GM12878 (cell line): ENCODE measurements around the gene TP63. TPM values are rescaled to one million over a fixed set of nuclear protein-coding genes. Genes with fewer than 3 reads are reported as not detected.

Source experiments
- ATAC-seq: fragments of 200-7000 bp; cut with Tn5 transposase; 3 replicates; pipeline ENCODE4 v1.9.1; 2020; ENCODE audit warnings: mild to moderate bottlenecking, moderate library complexity
- BruUV-seq: library from RNA; stranded (reverse); fragments of 400-500 nt; replicated peaks from 2 replicates; lab custom pipeline; 2021; lab: Mats Ljungman, UMichigan
- CTCF ChIA-PET: fragments of 300-600 bp; sonication (Branson Sonifier 250); formaldehyde crosslinking; extraction: SDS; loops from one replicate; lab custom pipeline; 2021; ENCODE audit warnings: inconsistent platforms; lab: Yijun Ruan, JAX
- POLR2A ChIA-PET: fragments of 350-600 bp; formaldehyde crosslinking; extraction: SDS; loops from one replicate; lab custom pipeline; 2021; ENCODE audit warnings: inconsistent platforms; lab: Charles Lee
- RAD21 ChIA-PET: fragments of 300-600 bp; sonication (Branson Sonifier 250); formaldehyde crosslinking; loops from one replicate; lab custom pipeline; 2023; ENCODE audit warnings: antibody characterized with exemption; ENCODE audit not compliant: unreplicated experiment; lab: Charles Lee
- SMC1A ChIA-PET: fragments of 300-600 bp; sonication (Branson Sonifier 250); formaldehyde crosslinking; loops from one replicate; lab custom pipeline; 2023; ENCODE audit not compliant: unreplicated experiment, uncharacterized antibody; lab: Charles Lee
- DNase-seq: peaks from one replicate; pipeline ENCODE4 v3.0.0-alpha.2; 2011; ENCODE audit warnings: low read depth, low spot score
- FAIRE-seq: peaks from 3 replicates; lab custom pipeline; 2011; peaks lifted over from hg19 to GRCh38; lab: Jason Lieb, UNC
- H2AFZ ChIP-seq: 2 replicates; pipeline ENCODE4 v1.6.0; 2011; ENCODE audit warnings: low read depth, low read length, control low read depth; ENCODE audit not compliant: control insufficient read depth
- H3K27ac ChIP-seq: 2 replicates; pipeline ENCODE4 v1.5.1; 2011; ENCODE audit warnings: control low read depth; ENCODE audit not compliant: control insufficient read depth, insufficient read depth
- H3K27me3 ChIP-seq, 2 experiments: replicated peaks in 1 of 2; 2 replicates each; pipeline versions ENCODE4 v1.6.0 to v1.6.1; 2011; ENCODE audit warnings: low read length in 1 of 2; ENCODE audit not compliant: control insufficient read depth in 2 of 2, insufficient read depth in 2 of 2
- H3K36me3 ChIP-seq, 2 experiments: 2 replicates each; pipeline ENCODE4 v1.5.1; 2011; ENCODE audit warnings: low read length in 1 of 2; ENCODE audit not compliant: control insufficient read depth in 2 of 2, insufficient read depth in 2 of 2
- H3K4me1 ChIP-seq: 2 replicates; pipeline ENCODE4 v1.6.1; 2011; ENCODE audit warnings: mild to moderate bottlenecking, low read length, moderate library complexity, mixed read lengths; ENCODE audit not compliant: control insufficient read depth, insufficient read depth
- H3K4me2 ChIP-seq: 2 replicates; pipeline ENCODE4 v1.6.0; 2011; ENCODE audit warnings: control low read depth; ENCODE audit not compliant: control insufficient read depth, insufficient read depth
- H3K4me3 ChIP-seq: fragments of 200-600 bp; sonication (generic); 2 replicates; pipeline ENCODE4 v1.5.1; 2016
- H3K79me2 ChIP-seq: 2 replicates; pipeline ENCODE4 v1.6.0; 2011; ENCODE audit warnings: low read length; ENCODE audit not compliant: control insufficient read depth, insufficient read depth
- H3K9ac ChIP-seq: 2 replicates; pipeline ENCODE4 v1.8.0; 2011; ENCODE audit warnings: low read length, control low read depth, mixed read lengths; ENCODE audit not compliant: control insufficient read depth, insufficient read depth
- H3K9me3 ChIP-seq: replicated peaks from 3 replicates; pipeline ENCODE4 v1.5.1; 2011; ENCODE audit warnings: mild to moderate bottlenecking, low read length; ENCODE audit not compliant: control insufficient read depth, insufficient read depth
- H4K20me1 ChIP-seq: 2 replicates; pipeline ENCODE4 v1.6.0; 2011; ENCODE audit not compliant: control insufficient read depth, insufficient read depth
- CBX3 ChIP-seq: fragments of 200-600 bp; sonication (generic); IDR thresholded peaks from 2 replicates; pipeline ENCODE4 v1.6.1; 2016; ENCODE audit warnings: low read depth, borderline replicate concordance
- CBX5 ChIP-seq: sonication (generic); IDR thresholded peaks from 2 replicates; pipeline ENCODE4 v1.6.1; 2016; ENCODE audit warnings: low read depth, moderate library complexity, mild to moderate bottlenecking, inconsistent platforms
- DPF2 ChIP-seq: fragments of 450-650 bp; IDR thresholded peaks from 2 replicates; pipeline ENCODE4 v1.6.1; 2017; ENCODE audit warnings: mild to moderate bottlenecking
- KAT2A ChIP-seq: conservative IDR thresholded peaks from 2 replicates; pipeline ENCODE4 v1.6.1; 2011; ENCODE audit warnings: low read depth, low read length; ENCODE audit not compliant: control insufficient read depth
- NFXL1 ChIP-seq: fragments of 450-650 bp; IDR thresholded peaks from 2 replicates; pipeline ENCODE4 v1.6.1; 2017; ENCODE audit warnings: antibody characterized with exemption, mild to moderate bottlenecking, borderline replicate concordance
- PAX5 ChIP-seq: IDR thresholded peaks from 2 replicates; pipeline ENCODE4 v1.6.1; 2011; ENCODE audit warnings: low read depth, low read length, borderline replicate concordance
- PML ChIP-seq: IDR thresholded peaks from 2 replicates; pipeline ENCODE4 v1.6.1; 2012; ENCODE audit warnings: low read length, inconsistent platforms
- POLR2AphosphoS2 ChIP-seq: IDR thresholded peaks from 2 replicates; pipeline ENCODE4 v1.6.1; 2011; ENCODE audit warnings: low read depth, mild to moderate bottlenecking, low read length, improper control_type of control experiment, moderate library complexity
- RFX5 ChIP-seq: IDR thresholded peaks from 2 replicates; pipeline ENCODE4 v1.6.1; 2011; ENCODE audit warnings: low read depth, low read length, improper control_type of control experiment
- ZNF207 ChIP-seq: fragments of 450-650 bp; IDR thresholded peaks from 2 replicates; pipeline ENCODE4 v1.6.1; 2014; ENCODE audit warnings: antibody characterized with exemption, mild to moderate bottlenecking, borderline replicate concordance
- ZSCAN29 ChIP-seq: fragments of 450-650 bp; IDR thresholded peaks from 2 replicates; pipeline ENCODE4 v1.6.1; 2017; ENCODE audit warnings: mild to moderate bottlenecking, moderate library complexity
- WGBS: methylation state at CpG from one replicate; pipeline ENCODE4 v1.1.6; 2016; ENCODE audit warnings: low lambda C conversion rate; ENCODE audit not compliant: insufficient replicate concordance, insufficient coverage; ENCODE audit errors: missing lambda C conversion rate; 5-methylcytosine and 5-hydroxymethylcytosine counted together
- in situ Hi-C: fragments of 300-500 bp; cut with MboI; formaldehyde crosslinking; loops from 9 replicates; pipeline ENCODE4 v1.14.3; 2018; ENCODE audit warnings: mixed read lengths
- intact Hi-C: fragments of 100-400 bp; cut with micrococcal nuclease; formaldehyde crosslinking; loops from one replicate; pipeline ENCODE4 v1.14.2; 2022; ENCODE audit not compliant: unreplicated experiment
- polyA plus RNA-seq, 11 experiments: library from polyadenylated mRNA; depleted of rRNA in 4 of 11; unstranded in 6 of 11; stranded (reverse) in 5 of 11; fragments of >200 nt; fragmentation: Nextera tagmentation in 4 of 11; fragmentation: Illumina TruSeq in 1 of 11; extraction: Ambion mirVana in 4 of 11; extraction: Trizol in 1 of 11; gene quantifications; 1 replicate in 1 of 11; 2 replicates in 10 of 11; pipeline versions ENCODE4 v1.2.1 to v1.2.3, GENCODE V29; 2011 to 2016; ENCODE audit warnings: inconsistent platforms in 2 of 11, missing spikeins in 2 of 11, low read depth in 1 of 11
- total RNA-seq, 4 experiments: library from RNA; depleted of rRNA in 3 of 4; stranded (reverse); fragments of >200 nt in 3 of 4; fragmentation: Illumina TruSeq in 1 of 4; extraction: Trizol in 1 of 4; gene quantifications; 2 replicates each; pipeline versions ENCODE4 v1.2.1 to v1.2.3, GENCODE V29; 2013 to 2021
- TF ChIP-seq, protein P1 (sequence below): IDR thresholded peaks from 2 replicates; pipeline ENCODE4 v1.6.1; 2012; ENCODE audit warnings: low read depth, low read length, improper control_type of control experiment
- TF ChIP-seq, protein P2 (sequence below): IDR thresholded peaks from 2 replicates; pipeline ENCODE4 v1.6.1; 2011; ENCODE audit warnings: low read depth, mild to moderate bottlenecking, low read length, moderate library complexity, borderline replicate concordance; ENCODE audit errors: extremely low read depth
- TF ChIP-seq, protein P3 (sequence below): IDR thresholded peaks from 2 replicates; pipeline ENCODE4 v1.6.1; 2011; ENCODE audit warnings: mild to moderate bottlenecking, low read depth, low read length, moderate library complexity; ENCODE audit not compliant: insufficient replicate concordance

TP63 gene
- total and polyA plus RNA-seq, 10 of the 15 experiments (the other 5 are each of a cell fraction or from before 2014, with no cell fraction given), result 1.4 to 10.8 (median 6.2) TPM

DNA sequence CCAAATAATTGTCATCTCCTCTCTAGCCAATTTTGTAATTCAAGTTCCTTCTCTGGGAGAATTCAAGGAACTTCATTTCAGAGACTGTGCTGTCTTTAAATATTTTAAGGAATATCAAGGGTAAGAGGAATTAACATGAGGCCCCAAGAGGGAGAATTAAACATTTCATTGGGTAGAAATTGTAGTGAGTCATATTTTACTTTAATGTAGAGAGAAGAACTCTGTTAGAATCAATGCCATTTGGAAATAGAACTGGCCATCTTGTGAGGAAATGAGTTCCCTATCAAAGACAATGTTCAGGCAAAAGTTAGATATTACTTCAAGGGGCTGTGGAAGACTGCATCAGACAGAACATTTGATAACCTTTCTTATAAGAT, 43.5 kb upstream of the TP63 start:
- TF ChIP-seq KAT2A (no peak), PML (no peak)
- ChIA-PET CTCF (interaction anchor here (0.6 to 2.8 kb wide), 10 partner anchors 14 to 360 kb away, joined by 3 to 10 read pairs (median 4); no protein-coding TSS in a partner anchor), RAD21 (interaction anchor here (0.6 to 2.4 kb wide), 10 partner anchors 20 to 315 kb away, joined by 3 to 10 read pairs (median 3); partner anchors contain the start of gene TP63), SMC1A (interaction anchor here (0.6 to 7.5 kb wide), 21 partner anchors 9 to 1788 kb away, joined by 3 to 58 read pairs (median 5); partner anchors contain the start of gene TP63), POLR2A (interaction anchor here (0.9 to 1.0 kb wide), 2 partner anchors 14 to 33 kb away, joined by 3 read pairs; no protein-coding TSS in a partner anchor)
- no peaks in the 10 kb centered on the region for H4K20me1 ChIP-seq
- in situ Hi-C loops, result no loop called here
- no peaks in the 10 kb centered on the region for H3K79me2 ChIP-seq
- ATAC-seq (no peak), DNase-seq (no peak), FAIRE-seq (no peak)
- H3K4me3 ChIP-seq, result 0 out of 2 replicates have a peak overlapping the region, but pooled peaks have one; percentile 1
- H3K36me3 ChIP-seq, result no peaks in the 10 kb centered on the region
- no peak overlapping the region for H3K9ac ChIP-seq
- intact Hi-C loops, result loop anchor here (5.0 kb wide), 2 partner anchors 45 to 85 kb away; partner anchors contain the start of gene TP63
- H3K27ac ChIP-seq, result peak overlapping the region; percentile 48; the same call in 1 of the 2 replicates
- peaks cover 18% of the 10 kb centered on the region for H3K4me1 ChIP-seq
- H3K4me2 ChIP-seq, result peak overlapping the region; percentile 36
- no peak overlapping the region for H2AFZ ChIP-seq
- H3K27me3 ChIP-seq, result no peaks in the 10 kb centered on the region
- no peaks in the 10 kb centered on the region; the same call in 1 of the 3 replicates for H3K9me3 ChIP-seq
- BruUV-seq, result no TSS peak

DNA sequence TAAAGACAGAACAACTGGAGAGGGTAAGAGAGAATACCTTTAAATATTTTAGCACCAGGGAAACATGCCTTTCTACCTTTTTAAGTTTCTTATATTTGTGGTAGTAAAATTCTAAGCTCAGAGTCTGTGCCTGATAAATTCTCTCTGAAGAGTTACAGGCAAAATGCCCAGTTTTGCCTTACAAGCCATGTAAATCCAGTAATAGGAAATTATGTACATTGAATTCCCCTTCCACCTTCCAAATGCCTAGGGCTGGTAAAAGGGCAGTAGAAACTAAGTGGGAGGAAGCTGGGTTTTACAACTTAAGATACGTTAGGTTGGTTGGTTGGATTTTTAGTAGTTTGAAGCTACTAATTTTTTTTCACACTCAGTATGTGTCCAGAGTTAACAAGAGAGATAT, 43.1 kb upstream of the TP63 start:
- BruUV-seq, result no TSS peak
- no peaks in the 10 kb centered on the region for H4K20me1 ChIP-seq
- FAIRE-seq, result no peak
- no peak overlapping the region for H3K4me2 ChIP-seq
- ChIA-PET CTCF (interaction anchor here (0.6 to 2.3 kb wide), 6 partner anchors 13 to 360 kb away, joined by 3 to 10 read pairs (median 4); no protein-coding TSS in a partner anchor), POLR2A (interaction anchor here (0.6 to 1.0 kb wide), 3 partner anchors 15 to 513 kb away, joined by 3 to 8 read pairs (median 3); no protein-coding TSS in a partner anchor), SMC1A (interaction anchor here (0.9 to 7.5 kb wide), 18 partner anchors 10 to 315 kb away, joined by 3 to 58 read pairs (median 5); partner anchors contain the start of gene TP63), RAD21 (interaction anchor here (0.7 to 2.4 kb wide), 7 partner anchors 21 to 360 kb away, joined by 3 to 7 read pairs (median 4); no protein-coding TSS in a partner anchor)
- 0 out of 2 replicates have a peak overlapping the region, but pooled peaks have one; percentile 26 for H3K27ac ChIP-seq
- H3K9ac ChIP-seq, result no peak overlapping the region
- H2AFZ ChIP-seq, result no peak overlapping the region
- intact Hi-C loops (loop anchor here (5.0 kb wide), 2 partner anchors 44 to 84 kb away; partner anchors contain the start of gene TP63), in situ Hi-C loops (no loop called here)
- no peaks in the 10 kb centered on the region for H3K36me3 ChIP-seq
- H3K4me1 ChIP-seq, result peaks cover 18% of the 10 kb centered on the region
- DNase-seq, result no peak
- WGBS, result 64% methylated on average over 1 of the region's 1 CpG
- no peak overlapping the region for H3K4me3 ChIP-seq
- no peaks in the 10 kb centered on the region for H3K27me3 ChIP-seq
- no peaks in the 10 kb centered on the region for H3K79me2 ChIP-seq
- ATAC-seq, result no peak
- no peaks in the 10 kb centered on the region; the same call in 1 of the 3 replicates for H3K9me3 ChIP-seq
- TF ChIP-seq DPF2 (no peak), CBX5 (no peak), NFXL1 (no peak), ZNF207 (no peak), RFX5 (no peak), CBX3 (no peak), POLR2AphosphoS2 (no peak), PAX5 (no peak), ZSCAN29 (no peak)
- TF ChIP-seq, protein P1, sequence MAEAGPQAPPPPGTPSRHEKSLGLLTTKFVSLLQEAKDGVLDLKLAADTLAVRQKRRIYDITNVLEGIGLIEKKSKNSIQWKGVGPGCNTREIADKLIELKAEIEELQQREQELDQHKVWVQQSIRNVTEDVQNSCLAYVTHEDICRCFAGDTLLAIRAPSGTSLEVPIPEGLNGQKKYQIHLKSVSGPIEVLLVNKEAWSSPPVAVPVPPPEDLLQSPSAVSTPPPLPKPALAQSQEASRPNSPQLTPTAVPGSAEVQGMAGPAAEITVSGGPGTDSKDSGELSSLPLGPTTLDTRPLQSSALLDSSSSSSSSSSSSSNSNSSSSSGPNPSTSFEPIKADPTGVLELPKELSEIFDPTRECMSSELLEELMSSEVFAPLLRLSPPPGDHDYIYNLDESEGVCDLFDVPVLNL, result no peak
- TF ChIP-seq, protein P2, sequence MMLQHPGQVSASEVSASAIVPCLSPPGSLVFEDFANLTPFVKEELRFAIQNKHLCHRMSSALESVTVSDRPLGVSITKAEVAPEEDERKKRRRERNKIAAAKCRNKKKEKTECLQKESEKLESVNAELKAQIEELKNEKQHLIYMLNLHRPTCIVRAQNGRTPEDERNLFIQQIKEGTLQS, result no peak
- TF ChIP-seq, protein P3, sequence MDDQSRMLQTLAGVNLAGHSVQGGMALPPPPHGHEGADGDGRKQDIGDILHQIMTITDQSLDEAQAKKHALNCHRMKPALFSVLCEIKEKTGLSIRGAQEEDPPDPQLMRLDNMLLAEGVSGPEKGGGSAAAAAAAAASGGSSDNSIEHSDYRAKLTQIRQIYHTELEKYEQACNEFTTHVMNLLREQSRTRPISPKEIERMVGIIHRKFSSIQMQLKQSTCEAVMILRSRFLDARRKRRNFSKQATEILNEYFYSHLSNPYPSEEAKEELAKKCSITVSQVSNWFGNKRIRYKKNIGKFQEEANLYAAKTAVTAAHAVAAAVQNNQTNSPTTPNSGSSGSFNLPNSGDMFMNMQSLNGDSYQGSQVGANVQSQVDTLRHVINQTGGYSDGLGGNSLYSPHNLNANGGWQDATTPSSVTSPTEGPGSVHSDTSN, result no peak
